Bladder microvascular endothelial cell (primary cell): Measurements from ENCODE around the gene LRRK1. TPM values are rescaled to one million over a fixed set of nuclear protein-coding genes. Genes with fewer than 3 reads are reported as not detected.

Source experiments
- total RNA-seq: library from RNA; depleted of rRNA; stranded (reverse); fragments of >200 nt; gene quantifications from 2 replicates; pipeline ENCODE4 v1.2.3, GENCODE V29; 2014

Gene LRRK1
- total RNA-seq = 8.7 and 17.6 TPM in 2 replicates

DNA sequence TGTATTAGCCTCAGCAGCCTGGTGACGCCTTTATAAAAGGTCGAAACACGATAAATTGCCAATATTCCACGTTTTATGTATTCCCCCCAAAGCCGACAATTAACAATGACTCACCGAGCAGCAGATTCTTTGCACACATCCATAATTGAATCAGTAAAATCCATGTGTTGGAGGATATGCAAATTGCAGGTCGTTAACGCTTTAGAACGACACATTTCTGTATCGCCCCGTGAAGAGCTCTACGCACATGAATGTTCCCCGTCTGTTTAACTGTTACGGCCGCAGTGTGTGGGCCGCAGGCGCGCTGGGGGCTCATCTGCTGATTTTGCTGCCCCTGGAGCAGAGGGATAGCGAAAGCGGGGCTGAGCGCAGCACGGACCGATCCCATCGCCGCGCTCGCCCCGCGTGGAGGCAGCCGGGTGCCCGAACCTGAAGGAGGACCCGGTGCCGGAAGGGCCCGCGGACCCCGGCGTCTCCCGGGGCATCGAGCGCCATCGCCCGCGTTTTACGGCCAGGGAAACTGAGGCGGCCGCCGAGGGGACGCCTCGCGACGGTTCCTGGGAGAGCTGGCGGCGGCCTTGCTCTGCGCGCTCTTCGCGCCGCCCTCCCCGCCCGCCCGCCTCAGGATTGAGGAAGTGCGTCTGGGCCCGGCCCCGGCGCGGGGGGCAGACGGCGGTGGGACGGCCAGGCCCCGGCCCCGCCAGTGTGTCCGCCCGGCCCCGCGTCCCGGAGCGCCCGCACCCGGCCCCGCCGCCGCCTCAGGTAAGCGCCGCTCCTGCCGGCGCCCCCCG is at the start of gene LRRK1:
Gene LRRK1 (plus strand): TSS at position 668 of the 791 bp plus-strand sequence. CDS start 5,276 bp downstream, outside the sequence.

DNA sequence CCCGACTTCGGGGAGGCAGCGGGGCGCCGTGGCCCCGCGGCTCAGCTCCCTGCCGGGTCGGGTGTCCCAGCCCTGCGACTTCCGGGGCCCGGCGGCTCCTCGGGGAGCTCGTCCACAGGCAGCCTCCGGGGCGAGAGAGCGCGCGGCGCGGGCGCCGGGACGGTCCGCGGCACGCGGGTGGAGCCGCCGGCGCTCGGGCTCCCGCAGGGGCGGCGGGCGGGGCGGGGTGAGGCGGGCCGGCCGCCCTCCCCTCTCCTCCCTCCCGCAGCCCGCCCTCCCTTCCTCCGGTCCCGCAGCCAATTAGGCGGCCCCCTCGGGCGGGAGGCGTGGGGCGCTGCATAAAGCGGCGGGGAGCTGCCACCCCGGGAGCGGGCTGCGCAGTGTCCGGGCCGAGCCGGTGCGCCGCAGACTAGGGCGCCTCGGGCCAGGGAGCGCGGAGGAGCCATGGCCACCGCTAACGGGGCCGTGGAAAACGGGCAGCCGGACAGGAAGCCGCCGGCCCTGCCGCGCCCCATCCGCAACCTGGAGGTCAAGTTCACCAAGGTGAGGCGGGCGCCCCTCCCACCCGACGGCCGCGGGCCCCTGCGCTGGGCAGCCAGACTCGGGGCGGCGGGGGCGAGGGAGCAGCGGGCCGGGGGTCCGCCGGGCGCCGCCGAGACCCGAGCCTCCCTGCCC is 39.6 kb upstream of the LRRK1 start, which contains the start of gene ALDH1A3:
Gene ALDH1A3 (plus strand): TSS at position 368 of the 675 bp plus-strand sequence. CDS start 77 bp downstream, at position 445.

Other genes starting within 250 kb of the LRRK1 start
- 37.1 and 42.6 TPM in 2 replicates for gene ALDH1A3, start 39.5 kb upstream of the LRRK1 start, total RNA-seq